GM18505 (cell line): ENCODE data around the gene NOX5.
"Not testable (repeated sequence)": the region's sequence is repeated elsewhere in the genome, so short reads cannot be mapped to it uniquely, and the experiment has no call there.

ENCODE experiments used
- ATAC-seq: cut with Tn5 transposase; IDR thresholded peaks from one replicate; pipeline ENCODE4 v1.9.1; 2021; ENCODE audit not compliant: unreplicated experiment
- POLR2A ChIP-seq: IDR thresholded peaks from 4 replicates; pipeline ENCODE4 v1.6.1; 2011; ENCODE audit warnings: borderline replicate concordance; ENCODE audit not compliant: insufficient read depth, insufficient read length; ENCODE audit errors: extremely low read depth

The NOX5 gene

GRCh38 chr15:69014454-69014853 is at the start of gene NOX5:
Gene NOX5, plus strand, starts transcription at chr15:69014695. Its CDS starts 41 bp downstream, at chr15:69014736.
- no peak for TF ChIP-seq POLR2A
- ATAC-seq, result no peak

- no peak for ATAC-seq
- no peak for TF ChIP-seq POLR2A
These were observed 47.5 kb upstream of the NOX5 start for GRCh38 chr15:68966996-68967395.

DNA sequence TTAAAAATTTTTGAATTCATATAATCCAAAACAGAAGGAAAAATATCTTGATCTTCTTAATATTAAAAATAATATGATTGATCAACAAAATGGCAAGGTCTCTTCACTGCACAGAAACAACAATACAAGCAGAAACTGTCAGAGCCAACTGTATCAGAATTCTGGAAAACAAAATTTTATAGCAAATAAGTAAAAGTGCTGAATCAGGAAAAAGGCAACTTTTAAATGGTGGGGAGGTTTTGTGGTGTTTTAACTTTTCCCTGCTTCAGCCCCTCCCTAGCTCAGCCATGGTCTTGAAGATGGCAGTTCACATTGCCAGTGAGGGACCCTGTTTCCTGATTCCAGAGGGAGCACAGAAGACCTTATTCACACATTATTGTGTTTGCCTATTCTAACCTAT is 46.5 kb upstream of the NOX5 start:
- ATAC-seq, result no peak
- no peak for TF ChIP-seq POLR2A

DNA sequence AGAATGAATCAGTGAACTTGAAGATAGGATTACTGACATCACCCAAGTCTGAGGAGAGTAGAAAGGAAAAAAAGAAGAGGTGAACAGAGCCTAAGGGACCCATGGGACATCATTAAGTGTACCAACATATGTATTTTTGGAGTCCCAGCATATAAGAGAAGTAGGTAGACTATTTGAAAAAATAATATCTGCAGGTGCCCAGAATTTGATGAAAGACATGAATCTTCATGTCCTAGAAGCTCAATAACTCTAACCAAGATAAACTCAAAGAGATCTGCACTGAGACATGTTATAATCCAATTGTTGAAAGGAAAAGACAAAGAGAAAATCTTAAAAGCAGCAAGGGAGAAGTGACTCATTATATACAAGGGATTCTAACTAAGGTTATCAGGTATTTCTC is 45.2 kb upstream of the NOX5 start:
- no peak for TF ChIP-seq POLR2A
- ATAC-seq, result no peak

- no peak for ATAC-seq
- TF ChIP-seq POLR2A, result no peak
These were observed 42.1 kb upstream of the NOX5 start for GRCh38 chr15:68972201-68973065.

DNA sequence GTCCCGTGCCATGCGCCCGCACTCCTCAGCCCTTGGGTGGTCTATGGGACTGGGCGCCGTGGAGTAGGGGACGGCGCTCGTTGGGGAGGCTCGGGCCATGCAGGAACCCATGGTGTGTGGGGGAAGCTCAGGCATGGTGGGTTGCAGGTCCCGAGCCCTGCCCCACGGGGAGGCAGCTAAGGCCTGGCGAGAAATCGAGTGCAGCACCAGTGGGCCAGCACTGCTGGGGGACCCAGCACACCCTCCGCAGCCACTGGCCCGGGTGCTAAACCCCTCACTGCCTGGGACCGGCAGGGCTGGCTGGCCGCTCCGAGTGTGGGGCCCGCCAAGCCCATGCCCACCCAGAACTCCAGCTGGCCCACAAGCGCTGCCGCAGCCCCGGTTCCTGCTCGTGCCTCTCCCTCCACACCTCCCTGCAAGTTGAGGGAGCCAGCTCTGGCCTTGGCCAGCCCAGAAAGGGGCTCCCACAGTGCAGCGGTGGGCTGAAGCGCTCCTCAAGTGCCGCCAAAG is 38.8 kb upstream of the NOX5 start:
- ATAC-seq, result not testable (repeated sequence)

DNA sequence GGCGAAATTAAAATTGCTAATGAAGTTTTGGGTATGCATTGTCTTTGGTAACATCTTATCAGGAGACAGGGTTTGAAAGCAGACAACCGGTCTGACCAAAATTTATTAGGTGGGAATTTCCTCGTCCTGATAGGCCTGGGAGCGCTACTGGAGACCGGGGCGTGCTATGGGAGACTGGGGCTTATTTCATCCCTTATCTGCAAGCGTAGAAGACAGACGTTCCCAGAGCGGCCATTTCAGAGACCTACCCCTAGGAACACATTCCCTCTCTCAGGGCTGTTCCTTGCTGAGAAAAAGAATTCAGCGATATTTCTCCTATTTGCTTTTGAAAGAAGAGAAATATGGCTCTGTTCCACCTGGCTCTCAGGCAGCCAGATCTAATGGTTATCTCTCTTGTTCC is 37.1 kb upstream of the NOX5 start:
- ATAC-seq, result not testable (repeated sequence)

- TF ChIP-seq POLR2A, result no peak
- no peak for ATAC-seq
These were observed 35.5 kb upstream of the NOX5 start for GRCh38 chr15:68979006-68979405.

DNA sequence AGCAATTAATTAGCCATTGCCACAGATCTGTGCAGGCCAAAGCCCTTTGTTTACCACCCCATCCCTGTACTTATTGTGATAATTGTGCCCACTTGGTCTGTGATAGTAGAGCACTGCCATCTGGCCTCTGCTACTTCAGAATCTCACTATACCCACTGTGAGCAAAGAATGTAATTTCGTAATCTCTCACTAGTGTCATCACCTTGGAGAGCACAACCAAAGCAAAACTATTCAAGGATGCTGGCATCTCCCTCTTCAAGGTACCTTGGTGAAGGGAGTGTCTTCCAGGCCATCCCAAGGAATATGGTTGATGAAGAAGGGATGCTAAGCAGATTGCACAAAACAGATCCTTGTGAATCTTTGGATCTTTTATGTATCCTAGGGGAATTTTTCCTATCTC is 34.7 kb upstream of the NOX5 start:
- TF ChIP-seq POLR2A, result no peak
- ATAC-seq, result no peak

GRCh38 chr15:68980786-68981185 is 33.7 kb upstream of the NOX5 start:
- no peak for ATAC-seq
- TF ChIP-seq POLR2A, result no peak

GRCh38 chr15:68981941-68982340 is 32.6 kb upstream of the NOX5 start:
- no peak for TF ChIP-seq POLR2A
- no peak for ATAC-seq

DNA sequence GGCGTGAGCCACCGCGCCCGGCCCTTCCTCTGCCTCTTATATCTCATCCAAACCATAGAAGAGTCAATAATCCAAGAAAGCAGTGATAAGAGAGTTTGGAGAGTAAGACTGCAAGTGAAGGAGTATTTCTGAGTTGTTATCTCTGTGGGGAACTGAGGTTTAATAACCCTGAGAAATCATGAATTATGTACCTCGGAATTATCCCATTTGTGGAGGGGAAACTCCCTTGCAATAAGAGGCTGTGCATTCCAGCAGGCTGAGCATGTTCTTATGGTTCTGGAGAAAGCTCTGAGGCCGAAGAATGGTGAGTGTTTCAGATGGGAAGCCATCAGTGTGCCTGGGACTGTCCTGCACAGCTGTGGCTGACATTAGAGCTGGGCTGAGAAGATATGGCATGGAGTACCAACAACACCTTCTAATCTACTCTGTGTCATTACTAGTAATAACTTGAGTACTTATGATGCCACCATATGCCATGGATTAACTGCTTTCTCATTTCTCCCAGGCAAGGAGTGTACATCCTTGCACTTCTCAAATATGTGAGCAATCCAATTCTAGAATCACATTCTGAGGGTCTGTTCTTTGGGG is 31.4 kb upstream of the NOX5 start:
- ATAC-seq, result no peak
- TF ChIP-seq POLR2A, result no peak

GRCh38 chr15:68983961-68984481 is 30.5 kb upstream of the NOX5 start:
- TF ChIP-seq POLR2A, result no peak
- ATAC-seq, result no peak

DNA sequence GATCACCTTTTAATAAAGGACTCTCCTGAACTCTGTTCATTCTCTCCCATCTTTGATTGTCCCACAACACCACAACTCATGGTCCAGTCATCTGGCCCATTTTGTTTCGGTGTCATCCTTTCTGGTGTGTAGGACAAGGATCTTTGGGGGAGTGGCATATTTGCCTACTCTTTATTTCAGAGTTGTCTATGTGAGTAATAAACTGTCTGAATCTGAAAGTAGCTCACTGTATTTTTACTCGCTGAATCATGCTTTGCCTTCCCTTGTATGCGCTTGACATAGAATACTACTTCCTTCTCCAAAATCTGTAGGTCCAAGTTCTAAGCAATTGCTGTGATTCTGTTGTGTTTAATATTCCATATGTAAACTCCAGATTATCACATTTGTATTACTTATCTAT is 29.9 kb upstream of the NOX5 start:
- TF ChIP-seq POLR2A, result no peak
- ATAC-seq, result no peak

DNA sequence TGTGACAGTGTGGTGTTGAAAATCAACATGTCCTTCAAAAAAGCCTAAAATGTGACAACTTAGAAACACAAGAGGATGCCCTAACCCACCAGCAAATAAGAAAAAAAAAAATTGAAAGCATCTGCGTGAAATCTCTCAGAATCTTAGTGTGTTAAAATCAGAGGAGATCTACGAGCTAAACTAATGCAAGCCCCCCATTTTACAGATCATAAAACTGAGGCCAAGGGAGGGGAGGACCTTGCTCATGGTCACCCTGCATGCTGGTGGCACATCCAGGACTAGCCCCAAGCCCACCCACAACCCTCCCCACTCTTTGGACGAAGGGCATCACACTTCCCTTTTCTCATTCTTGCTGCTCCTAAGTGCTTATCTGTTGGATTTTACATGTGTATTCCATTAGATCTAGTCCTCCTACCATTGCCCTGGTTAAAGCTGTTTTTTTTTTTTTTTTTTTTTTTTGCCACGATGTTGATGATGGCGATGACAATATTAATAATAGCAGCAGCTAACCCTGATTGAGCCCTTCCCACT is 29.1 kb upstream of the NOX5 start:
- TF ChIP-seq POLR2A, result no peak
- ATAC-seq, result no peak

- no peak for ATAC-seq
- no peak for TF ChIP-seq POLR2A
These were observed 28.2 kb upstream of the NOX5 start for GRCh38 chr15:68986322-68986721.
